HG03460 (cell line): ENCODE data around the gene HYOU1.
"Not testable (repeated sequence)": the region's sequence is repeated elsewhere in the genome, so short reads cannot be mapped to it uniquely, and the experiment has no call there.

Experiments used
- ATAC-seq: cut with Tn5 transposase; IDR thresholded peaks from one replicate; pipeline ENCODE4 v1.9.1; 2021; ENCODE audit not compliant: unreplicated experiment

The HYOU1 gene

DNA sequence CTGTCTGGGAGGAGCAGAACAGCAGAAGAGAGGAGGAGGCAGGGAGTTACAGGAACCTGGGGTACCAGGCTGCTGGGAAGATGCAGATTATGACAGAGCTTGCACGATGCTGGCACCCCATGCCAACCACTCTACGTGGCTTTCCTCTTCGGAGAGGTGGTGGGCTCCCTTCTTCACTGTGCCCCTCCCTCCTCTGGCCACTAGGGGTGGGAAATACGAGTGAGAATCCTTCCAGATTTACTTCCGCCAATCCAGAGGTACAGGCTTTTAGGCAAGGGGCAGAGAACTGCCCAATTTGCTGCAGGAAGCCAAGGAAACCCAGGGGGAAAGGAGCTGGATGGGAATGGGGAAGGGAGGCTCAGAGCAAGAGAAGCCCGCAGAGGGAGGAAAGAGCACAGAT is 12.3 kb downstream of the HYOU1 start:
- ATAC-seq = no peak

DNA sequence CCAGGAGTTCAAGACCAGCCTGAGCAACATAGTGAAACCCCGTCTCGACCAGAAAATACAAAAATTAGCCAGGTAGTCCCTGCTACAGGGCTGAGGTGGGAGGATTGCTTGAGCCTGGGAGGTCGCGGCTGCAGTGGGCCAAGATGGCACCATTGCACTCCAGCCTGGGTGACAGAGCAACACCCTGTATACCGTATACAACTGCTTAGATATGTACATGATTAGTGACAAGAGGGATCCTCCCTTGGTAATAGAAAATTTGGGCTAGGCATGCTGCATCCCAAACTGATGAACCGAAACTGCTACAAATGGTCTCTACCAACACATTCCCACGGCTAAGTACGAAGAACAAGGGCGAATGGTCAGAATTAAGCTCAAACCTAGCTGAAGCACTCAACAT is 14.1 kb downstream of the HYOU1 start:
- no peak for ATAC-seq

DNA sequence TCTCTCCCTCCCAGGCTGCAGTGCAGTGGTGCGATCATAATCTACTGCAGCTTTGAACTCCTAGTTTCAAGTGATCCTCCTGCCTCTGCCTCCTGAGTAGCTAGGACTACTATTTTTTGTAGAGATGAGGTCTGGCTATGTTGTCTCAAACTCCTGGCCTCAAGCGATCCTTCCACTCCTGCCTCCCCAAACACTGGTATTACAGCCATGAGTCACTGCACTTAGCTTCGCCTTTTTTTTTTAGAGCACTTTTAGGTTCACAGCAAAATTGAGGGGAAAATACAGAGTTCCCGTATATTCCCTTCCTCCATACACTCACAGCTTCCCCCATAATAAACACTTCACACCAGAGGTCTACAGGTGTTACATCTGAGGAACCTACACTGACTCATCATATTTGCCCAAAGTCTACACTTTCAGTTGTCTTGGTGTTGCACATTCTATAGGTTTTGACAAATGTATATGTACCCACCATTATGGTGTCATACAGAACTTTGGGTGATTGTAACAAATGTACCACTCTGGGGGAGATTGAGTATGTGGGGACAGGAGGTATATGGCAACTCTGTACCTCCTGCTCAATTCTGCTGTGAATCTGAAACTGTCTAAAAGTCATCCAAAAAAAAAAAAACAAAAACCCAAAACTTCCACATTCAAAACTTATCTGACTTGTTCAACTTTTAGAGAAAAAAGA is 15.0 kb downstream of the HYOU1 start:
- no peak for ATAC-seq

DNA sequence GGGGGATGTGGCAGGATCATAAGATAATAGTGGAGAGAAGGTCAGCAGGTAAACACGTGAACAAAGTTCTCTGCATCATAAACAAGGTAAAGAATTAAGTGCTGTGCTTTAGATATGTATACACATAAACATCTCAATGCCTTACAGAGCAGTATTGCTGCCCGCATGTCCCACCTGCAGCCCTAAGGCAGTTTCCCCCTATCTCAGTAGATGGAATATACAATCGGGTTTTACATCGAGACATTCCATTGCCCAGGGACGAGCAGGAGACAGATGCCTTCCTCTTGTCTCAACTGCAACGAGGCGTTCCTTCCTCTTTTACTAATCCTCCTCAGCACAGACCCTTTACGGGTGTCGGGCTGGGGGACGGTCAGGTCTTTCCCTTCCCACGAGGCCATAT is 17.5 kb downstream of the HYOU1 start:
- not testable (repeated sequence) for ATAC-seq

DNA sequence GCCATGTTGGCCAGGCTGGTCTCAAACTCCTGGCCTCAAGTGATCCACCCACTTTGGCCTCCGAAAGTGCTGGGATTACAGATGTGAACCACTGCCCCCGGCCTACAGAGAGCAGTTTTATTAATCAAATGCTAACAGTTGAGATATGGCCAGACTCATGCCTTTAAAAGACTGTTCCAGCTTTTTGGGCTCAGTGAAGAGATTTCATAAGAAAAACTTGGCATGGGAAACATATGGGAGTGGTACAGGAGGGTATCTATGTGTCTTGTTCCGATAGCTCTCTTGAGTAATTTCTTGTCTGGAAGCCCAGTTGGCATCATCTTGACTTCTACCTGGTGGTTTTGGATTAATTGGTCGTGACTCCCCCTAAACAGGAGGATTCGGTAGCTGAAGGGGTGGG is 18.1 kb downstream of the HYOU1 start:
- ATAC-seq = no peak

DNA sequence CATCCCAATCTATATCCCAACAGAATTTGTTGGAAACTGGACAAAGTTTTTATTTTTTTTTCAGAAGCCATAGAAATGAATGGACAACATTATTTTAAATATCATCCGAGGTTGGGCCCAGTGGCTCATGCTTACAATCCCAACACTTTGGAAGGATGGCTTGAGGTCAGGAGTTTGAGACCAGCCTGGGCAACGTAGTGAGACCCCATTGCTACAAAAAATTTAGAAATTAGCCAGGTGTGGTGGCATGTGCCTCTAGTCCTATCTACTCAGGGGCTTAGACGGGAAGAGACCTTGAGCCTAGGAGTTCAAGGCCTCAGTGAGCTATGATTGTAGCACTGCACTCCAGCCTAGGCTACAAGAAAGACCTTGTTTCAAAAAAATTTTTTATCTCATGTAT is 22.2 kb downstream of the HYOU1 start:
- ATAC-seq = no peak

DNA sequence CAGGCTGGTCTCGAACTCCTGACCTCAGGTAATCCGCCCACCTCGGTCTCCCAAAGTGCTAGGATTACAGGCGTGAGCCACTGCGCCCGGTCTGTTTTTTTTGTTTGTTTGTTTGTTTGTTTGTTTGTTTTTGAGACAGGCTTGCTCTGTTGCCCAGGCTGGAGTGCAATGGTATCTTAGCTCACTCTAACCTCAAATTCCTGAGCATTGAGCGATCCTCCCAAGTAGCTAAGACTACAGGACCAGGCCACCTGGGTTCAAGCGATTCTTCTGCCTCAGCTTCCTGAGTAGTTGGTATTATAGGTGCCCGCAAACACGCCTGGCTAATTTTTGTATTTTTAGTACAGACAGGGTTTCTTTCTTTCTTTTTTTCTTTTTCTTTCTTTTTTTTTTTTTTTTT is 23.6 kb downstream of the HYOU1 start:
- not testable (repeated sequence) for ATAC-seq

DNA sequence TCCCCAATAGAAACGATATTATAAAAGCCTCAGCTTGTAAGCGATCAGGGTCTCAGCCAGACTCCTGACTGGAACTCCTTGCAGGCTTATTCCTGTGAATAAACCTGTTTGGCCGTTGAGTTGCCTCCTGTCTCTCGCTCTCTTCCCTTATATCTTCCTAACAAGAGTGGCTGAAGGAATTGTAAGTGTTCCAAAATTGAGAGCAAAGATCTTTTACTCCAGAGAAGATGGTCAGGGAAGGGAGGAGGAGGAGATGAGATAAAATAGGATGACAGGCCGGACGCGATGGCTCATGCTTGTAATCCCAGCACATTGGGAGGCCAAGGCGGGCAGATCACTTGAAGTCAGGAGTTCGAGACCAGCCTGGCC is 25.1 kb downstream of the HYOU1 start:
- ATAC-seq = no peak

DNA sequence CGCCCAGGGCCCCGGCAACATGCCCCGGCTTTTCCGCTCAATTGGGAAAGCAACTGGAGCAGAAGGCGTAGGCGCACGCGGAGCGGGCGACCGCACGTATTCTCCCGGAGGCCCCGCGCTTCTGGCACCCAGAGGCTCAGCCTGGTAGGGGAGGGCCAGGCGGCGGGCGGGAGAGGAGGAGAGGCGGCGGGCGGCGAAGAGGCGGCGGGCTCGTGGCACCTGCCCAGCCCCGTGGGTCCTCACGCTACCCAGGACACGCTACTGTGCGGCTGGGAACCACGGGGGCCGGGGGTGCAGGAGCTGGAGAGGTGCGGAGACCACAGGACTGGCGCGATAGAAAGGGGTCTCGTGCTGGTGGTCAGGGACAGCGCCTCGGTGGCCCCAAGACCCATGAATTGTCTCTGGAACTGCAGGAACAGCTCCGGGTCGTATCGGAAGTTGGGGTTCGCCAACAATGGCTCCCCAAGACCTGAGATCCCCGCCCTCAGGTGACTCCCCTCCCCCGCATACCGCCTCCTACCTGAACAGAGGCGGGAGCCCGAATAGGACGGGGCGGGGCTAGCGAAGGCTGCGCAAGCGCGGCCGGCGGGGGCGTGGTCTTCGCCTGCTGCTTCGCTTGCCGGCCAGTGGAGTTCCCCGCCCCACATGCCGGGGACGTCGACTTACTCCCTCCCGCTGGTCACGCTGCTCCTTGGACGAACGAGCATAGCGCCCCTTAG is 26.5 kb downstream of the HYOU1 start, which contains the start of gene SLC37A4:
Gene SLC37A4, minus strand, starts transcription at position 549 of the 719 bp plus-strand sequence.
- ATAC-seq = peak; percentile 82

DNA sequence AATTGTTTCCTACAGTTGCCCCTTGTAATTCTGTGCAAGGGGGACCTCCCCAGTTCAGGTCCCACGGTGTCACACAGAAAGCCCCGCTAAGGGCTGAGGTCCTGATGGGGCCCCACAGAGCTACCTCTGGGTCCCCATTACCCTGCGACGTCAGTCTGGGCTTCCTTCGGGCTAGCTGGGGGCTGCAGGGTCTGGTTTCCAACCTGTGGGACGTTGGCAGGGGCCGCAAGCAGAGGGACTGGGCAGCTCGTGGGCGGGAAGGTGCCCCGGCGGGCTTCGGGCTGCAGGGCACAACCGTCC is 27.0 kb downstream of the HYOU1 start:
- peak; percentile 17 for ATAC-seq

DNA sequence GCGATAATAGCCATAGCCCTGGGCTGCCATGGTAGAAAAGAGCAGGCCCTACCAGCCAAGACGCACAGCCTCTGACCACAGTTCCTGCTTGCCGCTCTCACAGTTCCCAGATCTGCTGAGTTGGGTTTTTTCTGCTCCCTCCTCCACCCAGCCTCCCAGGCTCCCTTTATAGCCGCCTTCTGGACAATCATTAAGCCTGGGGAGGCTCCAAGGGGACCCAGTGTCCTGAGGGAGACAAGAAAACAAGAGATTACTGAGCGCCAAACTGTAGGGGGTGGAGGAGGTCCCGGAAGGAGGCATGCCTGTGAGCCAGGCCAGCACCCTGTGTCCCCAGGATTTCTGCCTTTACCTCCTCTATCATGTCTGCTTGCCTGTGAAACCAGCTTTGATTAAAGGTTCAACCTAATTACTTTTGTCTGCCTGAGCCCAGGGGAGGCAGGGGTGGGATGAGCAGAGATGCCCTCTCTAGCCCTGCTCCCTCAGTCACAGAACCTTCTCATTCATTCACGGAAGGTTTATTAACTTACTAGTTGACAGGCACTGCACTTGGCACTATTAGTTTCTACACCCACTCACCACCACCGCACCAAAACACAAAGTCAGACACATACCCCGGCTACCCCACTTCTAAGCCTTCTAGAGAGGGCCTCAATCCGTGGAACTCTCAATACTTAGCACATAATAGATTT is 27.5 kb downstream of the HYOU1 start:
- no peak for ATAC-seq

DNA sequence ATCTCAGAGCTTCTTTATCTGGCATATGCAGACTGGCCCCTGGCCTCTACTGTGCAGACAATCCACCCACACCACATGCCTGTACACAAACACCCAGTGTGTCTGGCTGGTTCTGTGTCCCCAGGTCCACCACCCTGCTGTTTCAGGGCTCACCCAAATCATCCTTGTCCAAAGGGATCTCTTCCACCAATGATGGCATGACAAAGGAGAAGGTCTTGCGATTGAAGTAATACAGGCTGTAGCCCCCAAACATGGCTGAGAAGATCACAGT is 28.0 kb downstream of the HYOU1 start:
- ATAC-seq = no peak

DNA sequence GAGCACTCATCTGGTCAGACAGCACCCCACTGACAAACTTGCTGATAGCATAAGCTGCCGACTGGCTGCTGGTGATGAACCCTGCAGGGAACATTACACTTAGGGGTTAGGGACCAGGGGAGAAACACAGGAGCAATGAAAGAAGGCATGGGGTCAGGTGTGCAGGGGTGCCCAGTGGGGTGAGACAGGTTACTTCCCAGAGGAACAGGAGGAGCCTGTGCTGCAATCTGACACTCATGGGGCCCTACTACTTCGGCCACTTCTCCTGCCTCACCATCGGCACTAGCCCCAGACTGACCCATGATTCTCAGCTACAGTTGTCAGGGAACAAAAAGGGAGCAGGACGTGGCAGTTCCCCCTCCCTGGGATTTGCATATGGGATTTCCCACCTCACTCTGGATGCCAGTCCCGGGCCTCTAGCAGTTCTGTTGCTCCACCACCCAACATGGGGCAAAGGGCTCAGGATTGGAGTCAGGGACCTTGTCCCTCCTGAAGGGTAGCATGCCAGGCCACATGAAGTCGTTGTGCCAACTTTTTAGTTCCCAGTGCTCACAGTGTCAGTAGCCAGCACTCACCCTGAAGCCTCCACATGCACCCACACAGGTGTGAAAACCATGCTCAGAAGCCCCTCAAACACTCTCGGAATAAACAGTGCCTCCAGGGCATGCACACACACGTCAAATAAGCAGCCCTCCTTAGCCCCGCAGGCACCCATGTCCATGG is 28.5 kb downstream of the HYOU1 start:
- ATAC-seq = no peak

DNA sequence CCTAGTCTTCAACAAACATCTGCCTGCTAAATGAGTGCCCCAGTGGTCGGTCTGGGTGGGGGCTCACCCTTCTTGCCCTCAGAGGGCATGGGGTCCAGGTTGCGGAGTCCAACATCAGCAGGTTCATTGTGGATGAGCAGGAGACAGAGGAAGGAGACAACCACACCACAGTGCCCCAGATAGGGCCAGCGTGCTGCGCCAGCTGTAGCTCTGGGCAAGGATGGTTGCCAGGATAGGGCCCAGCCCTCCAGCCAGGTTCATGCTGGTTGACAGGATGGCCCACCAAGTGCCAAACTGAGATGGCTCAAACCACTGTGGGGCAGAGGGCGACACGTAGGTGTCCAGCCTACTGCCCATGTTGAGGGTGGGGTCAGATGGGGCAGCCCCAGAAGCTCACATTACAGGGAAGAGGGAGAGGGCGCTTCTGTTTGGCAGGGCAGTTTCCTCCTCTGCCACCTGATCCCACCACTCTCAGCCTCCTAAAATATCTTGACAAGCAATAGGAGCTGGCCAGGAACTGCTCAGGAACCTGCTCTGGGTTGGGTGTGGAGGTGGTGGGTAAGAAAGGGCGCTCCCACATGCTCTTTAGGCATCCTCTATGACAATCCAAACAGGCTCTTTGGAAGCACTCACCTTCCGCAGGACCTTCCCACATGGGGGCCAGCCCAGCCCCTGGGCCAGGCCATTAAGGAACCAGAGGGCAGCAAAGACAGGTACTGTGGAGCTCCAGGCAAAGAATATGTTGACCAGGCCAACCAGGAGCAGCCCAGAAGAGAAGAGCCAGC is 29.3 kb downstream of the HYOU1 start:
- ATAC-seq = no peak

DNA sequence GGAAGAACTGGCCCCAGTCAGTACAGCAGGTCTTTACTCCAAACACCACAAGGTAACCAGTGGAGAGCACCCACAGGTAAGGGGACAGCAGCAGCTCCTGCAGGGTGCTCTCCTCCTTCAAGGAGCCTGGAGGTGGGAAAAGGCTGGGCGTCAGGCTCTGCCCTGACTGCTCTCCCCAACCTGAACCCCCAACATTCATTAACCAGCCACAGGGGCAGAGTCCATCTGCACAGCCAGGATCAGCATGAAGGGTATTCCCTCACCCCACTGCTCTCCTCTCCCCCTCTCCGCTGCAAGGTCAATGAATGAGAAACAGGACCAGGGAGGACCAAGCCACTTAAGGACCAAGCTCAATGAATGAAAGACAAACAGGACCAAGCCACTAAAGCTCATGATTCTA is 30.0 kb downstream of the HYOU1 start:
- no peak for ATAC-seq

DNA sequence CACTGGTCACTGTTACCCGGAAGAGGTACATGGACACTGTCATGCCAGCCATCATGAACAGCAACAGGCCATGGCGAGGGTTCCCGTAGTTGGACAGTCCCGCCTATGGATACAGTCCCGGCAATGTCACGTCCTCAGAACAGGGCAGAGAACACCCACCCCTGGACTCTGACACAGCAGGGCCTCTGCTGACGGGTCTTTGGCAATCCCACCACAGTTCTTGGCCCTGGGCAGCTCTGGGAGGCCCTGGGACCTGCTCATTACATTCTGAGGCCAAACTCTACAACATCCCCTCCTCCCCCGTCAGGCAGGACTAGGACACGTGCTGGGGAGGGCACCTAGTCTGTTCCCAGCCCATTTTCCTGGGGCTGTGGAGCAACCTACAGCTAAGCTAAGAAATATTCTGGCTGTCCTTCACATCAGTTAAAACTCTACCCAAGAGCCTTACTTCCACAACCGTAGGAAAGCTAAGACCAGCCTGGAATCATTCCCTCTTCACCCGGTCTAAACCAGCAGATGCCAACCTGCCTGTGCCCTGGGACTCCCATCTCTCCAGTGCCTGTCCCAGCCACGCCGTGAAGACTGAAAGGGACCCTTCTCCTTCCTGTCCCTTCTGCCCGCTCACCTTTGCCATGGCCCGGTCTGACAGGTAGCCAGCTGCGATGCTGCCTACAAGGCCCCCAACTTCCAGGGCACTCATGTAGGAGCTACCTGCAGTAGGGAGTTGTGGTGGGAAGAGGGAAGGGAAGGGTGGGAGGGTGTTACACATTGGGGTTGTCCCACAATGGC is 30.8 kb downstream of the HYOU1 start:
- ATAC-seq = no peak

DNA sequence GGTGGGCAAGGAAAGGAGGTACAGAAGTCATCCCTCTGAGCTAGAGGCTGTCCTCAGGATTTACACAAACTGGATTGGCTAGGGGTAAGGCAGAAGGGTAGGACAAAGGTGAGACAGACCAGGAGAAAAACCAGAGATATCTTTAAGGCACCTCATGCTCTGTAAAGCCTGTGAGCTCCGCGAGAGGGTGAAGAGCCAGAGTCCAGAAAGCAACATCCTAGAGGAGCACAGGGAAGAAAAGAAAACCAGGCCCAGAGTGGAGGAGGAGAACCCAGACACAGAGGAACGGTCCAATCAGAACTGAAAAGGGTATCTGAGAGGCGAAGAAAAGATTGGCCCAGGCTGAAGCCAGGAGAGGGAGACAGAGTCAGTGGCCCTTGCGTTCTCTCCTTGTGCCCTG is 31.5 kb downstream of the HYOU1 start:
- no peak for ATAC-seq

DNA sequence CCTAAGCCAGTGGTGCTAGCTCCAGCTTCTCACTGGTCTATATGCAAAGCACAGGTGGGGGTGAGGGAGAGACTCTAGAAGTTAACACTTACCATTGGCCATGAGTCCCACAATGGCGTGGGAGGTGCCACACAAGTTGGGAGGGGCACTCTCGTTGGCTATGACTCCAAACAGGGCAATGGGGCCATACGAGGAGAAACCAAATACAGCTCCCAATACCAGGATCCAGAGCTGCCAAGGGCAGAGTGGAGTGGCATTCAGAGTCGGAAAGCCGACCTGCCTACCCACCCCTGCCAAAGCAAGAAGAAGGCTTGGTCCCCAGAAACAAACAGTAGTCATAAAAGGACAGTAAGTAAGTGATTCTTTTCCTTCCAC is 31.9 kb downstream of the HYOU1 start:
- no peak for ATAC-seq

DNA sequence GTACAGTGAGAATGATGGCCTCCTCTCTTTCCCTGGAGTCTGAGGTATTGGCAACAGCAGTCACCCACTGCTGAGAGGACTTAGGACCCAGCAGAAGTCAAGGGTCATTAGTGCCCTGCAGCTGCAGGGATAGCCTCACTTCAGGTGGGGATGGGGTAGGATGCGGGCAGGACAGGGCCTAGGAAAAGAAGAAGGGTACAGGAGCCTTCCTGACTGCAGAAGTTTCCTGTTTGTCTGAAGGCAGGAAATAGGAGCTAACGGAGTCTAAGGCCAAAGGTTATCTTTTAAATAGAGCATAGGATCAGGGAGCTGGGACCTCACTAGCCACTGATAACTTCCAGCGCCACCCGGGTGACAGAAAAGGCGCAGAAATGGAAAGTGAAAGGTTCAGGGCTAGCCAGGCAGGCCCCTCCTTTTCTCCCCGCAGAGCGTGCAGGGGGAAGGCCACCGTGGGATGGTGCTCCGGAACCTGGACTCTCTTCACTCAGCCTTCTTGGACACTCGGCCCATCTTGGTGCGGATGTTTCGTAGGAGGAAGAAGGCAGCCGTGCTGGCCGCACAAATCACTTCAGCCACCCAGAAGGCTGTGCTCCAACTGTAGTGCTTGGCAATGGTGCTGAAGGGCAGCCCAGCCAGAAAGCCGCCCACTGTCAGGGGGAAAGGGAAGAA is 32.4 kb downstream of the HYOU1 start:
- ATAC-seq = no peak

DNA sequence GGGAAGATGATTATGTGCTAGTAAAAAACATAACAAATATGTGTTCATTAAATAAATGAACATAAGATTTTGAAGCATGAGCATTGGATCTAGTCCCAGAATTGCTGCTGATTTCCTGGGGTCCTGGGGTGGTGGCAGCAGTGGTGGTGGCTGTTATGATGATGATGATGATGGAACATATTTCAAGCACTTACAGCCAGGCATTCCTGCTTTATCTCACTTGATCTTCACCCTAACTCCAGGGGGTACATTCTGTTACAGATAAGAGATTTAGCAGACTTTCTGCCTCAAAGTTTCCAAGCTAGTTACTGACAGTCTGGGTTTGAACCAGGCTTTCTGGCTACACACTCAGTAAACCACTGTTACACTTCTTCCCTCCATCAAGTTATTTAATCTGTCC is 33.3 kb downstream of the HYOU1 start:
- no peak for ATAC-seq
